ENCODE results near the gene ZNF362.
"Not testable (repeated sequence)": the region's sequence is repeated elsewhere in the genome, so short reads cannot be mapped to it uniquely, and the experiment has no call there.

ZNF362 gene

DNA sequence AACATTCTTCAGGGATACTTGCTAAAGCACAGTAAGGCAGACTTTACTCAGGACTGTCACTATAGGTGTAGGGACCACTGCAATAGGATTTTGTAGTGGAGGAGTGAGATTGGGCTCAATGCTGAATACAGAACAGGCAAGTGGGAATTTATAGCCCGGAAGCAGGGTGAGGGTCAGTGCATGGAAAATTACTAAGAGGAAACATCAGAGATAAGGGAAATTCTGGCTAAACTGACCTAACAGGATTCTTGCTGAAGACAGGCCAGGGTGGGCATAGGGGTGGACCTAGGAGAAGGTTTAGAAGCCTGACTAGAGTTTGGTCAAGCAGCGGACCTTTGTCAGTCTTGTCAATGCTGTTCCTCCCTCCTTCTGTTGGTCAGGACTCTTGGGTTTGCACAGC lies 20.8 kb upstream of the ZNF362 start:
- H3K36me3 ChIP-seq (ENCODE audit: insufficient read depth, low read length) = no peaks in the 10 kb centered on the region
- ATAC-seq (ENCODE audit: insufficient read depth, low read depth) (no peak), DNase-seq (no peak)
- peaks cover 11% of the 10 kb centered on the region for H3K4me1 ChIP-seq (ENCODE audit: insufficient read depth, low read length)
- H3K4me3 ChIP-seq (ENCODE audit: low read depth in 1 of 2, low read length in 2 of 2) = no peak overlapping the region
- H3K27me3 ChIP-seq (ENCODE audit: insufficient read depth, low read length, poor library complexity) = no peaks in the 10 kb centered on the region
- no peaks in the 10 kb centered on the region for H3K79me2 ChIP-seq (ENCODE audit: insufficient read depth, low read length)
- H3K9ac ChIP-seq (ENCODE audit: low read depth, low read length) = no peak overlapping the region
- no peak overlapping the region for H3K27ac ChIP-seq (ENCODE audit: low read length)
- H3K9me3 ChIP-seq (ENCODE audit: insufficient read depth, low read length, severe bottlenecking) = no peaks in the 10 kb centered on the region
- H3K4me2 ChIP-seq (ENCODE audit: insufficient read depth, low read length) = no peak overlapping the region
- H4K20me1 ChIP-seq (ENCODE audit: insufficient read depth, low read length) = no peaks in the 10 kb centered on the region
- no peak overlapping the region for H2AFZ ChIP-seq (ENCODE audit: low read depth, low read length)
- TF ChIP-seq, protein P1, sequence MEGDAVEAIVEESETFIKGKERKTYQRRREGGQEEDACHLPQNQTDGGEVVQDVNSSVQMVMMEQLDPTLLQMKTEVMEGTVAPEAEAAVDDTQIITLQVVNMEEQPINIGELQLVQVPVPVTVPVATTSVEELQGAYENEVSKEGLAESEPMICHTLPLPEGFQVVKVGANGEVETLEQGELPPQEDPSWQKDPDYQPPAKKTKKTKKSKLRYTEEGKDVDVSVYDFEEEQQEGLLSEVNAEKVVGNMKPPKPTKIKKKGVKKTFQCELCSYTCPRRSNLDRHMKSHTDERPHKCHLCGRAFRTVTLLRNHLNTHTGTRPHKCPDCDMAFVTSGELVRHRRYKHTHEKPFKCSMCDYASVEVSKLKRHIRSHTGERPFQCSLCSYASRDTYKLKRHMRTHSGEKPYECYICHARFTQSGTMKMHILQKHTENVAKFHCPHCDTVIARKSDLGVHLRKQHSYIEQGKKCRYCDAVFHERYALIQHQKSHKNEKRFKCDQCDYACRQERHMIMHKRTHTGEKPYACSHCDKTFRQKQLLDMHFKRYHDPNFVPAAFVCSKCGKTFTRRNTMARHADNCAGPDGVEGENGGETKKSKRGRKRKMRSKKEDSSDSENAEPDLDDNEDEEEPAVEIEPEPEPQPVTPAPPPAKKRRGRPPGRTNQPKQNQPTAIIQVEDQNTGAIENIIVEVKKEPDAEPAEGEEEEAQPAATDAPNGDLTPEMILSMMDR (IDR thresholded peaks at IDR 0.05; ENCODE audit: borderline replicate concordance, extremely low read depth, low read length, poor library complexity, severe bottlenecking) = no peak
- no peak for TF ChIP-seq EZH2 (IDR thresholded peaks at IDR 0.05; ENCODE audit: borderline replicate concordance, low read depth, low read length, severe bottlenecking)

DNA sequence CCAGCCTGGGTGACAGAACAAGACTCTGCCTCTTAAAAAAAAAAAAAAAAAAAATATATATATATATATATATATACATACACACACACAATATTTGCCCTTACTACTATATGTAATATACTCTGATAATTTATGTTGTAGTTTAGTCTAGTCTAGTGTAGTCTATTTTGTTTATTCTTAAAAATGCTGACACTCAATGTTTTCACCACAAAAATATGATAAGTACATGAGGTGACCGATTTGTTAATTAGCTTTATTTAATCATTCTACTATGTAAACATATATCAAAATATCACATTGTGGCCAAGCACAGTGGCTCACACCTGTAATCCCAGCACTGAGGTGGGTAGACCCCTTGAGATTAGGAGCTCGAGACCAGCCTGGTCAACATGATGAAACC lies 19.8 kb upstream of the ZNF362 start:
- Histone ChIP-seq H3K9ac (ENCODE audit: low read depth, low read length) (no peak overlapping the region), H3K79me2 (ENCODE audit: insufficient read depth, low read length) (no peaks in the 10 kb centered on the region), H4K20me1 (ENCODE audit: insufficient read depth, low read length) (no peaks in the 10 kb centered on the region), H3K36me3 (ENCODE audit: insufficient read depth, low read length) (no peaks in the 10 kb centered on the region), H3K27ac (ENCODE audit: low read length) (no peak overlapping the region), H3K4me2 (ENCODE audit: insufficient read depth, low read length) (no peak overlapping the region), H3K27me3 (ENCODE audit: insufficient read depth, low read length, poor library complexity) (no peaks in the 10 kb centered on the region), H3K4me3 (ENCODE audit: low read depth in 1 of 2, low read length in 2 of 2) (no peak overlapping the region), H2AFZ (ENCODE audit: low read depth, low read length) (no peak overlapping the region), H3K4me1 (ENCODE audit: insufficient read depth, low read length) (peaks cover 11% of the 10 kb centered on the region), H3K9me3 (ENCODE audit: insufficient read depth, low read length, severe bottlenecking) (no peaks in the 10 kb centered on the region)
- no peak for TF ChIP-seq EZH2 (IDR thresholded peaks at IDR 0.05; ENCODE audit: borderline replicate concordance, low read depth, low read length, severe bottlenecking)
- TF ChIP-seq, protein P1 (IDR thresholded peaks at IDR 0.05; ENCODE audit: borderline replicate concordance, extremely low read depth, low read length, poor library complexity, severe bottlenecking) = no peak
- no peak for ATAC-seq (ENCODE audit: insufficient read depth, low read depth)
- DNase-seq = no peak

DNA sequence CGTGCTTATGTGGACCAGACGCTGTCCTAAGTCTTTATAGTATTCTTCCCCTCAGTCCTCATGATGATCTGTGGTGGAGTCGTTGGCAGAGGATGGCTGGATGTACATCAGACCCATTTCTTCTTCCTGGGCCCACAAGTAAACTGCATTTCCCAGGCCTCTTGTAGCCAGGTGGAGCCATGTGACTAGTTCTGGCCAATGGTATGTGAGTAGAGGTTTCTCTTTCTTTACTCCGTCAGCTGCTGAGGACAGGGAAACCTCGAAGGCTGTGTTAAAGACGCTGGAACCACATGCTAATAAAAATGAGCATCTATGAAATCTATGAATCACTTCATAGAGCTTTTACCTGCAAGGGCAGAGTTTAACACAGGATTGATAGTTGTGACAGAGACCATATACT lies 18.7 kb upstream of the ZNF362 start:
- no peak overlapping the region for H3K27ac ChIP-seq (ENCODE audit: low read length)
- TF ChIP-seq EZH2 (IDR thresholded peaks at IDR 0.05; ENCODE audit: borderline replicate concordance, low read depth, low read length, severe bottlenecking) = no peak
- TF ChIP-seq, protein P1 (IDR thresholded peaks at IDR 0.05; ENCODE audit: borderline replicate concordance, extremely low read depth, low read length, poor library complexity, severe bottlenecking) = no peak
- no peak overlapping the region for H3K9ac ChIP-seq (ENCODE audit: low read depth, low read length)
- DNase-seq (no peak), ATAC-seq (ENCODE audit: insufficient read depth, low read depth) (peak; percentile 49; the same call in 1 of the 3 replicates)
- H3K4me1 ChIP-seq (ENCODE audit: insufficient read depth, low read length) = peaks cover 11% of the 10 kb centered on the region
- H3K4me2 ChIP-seq (ENCODE audit: insufficient read depth, low read length) = no peak overlapping the region
- H3K4me3 ChIP-seq (ENCODE audit: low read depth in 1 of 2, low read length in 2 of 2) = no peak overlapping the region
- no peaks in the 10 kb centered on the region for H4K20me1 ChIP-seq (ENCODE audit: insufficient read depth, low read length)
- no peak overlapping the region for H2AFZ ChIP-seq (ENCODE audit: low read depth, low read length)
- H3K27me3 ChIP-seq (ENCODE audit: insufficient read depth, low read length, poor library complexity) = peaks cover 6% of the 10 kb centered on the region
- H3K36me3 ChIP-seq (ENCODE audit: insufficient read depth, low read length) = no peaks in the 10 kb centered on the region
- H3K79me2 ChIP-seq (ENCODE audit: insufficient read depth, low read length) = no peaks in the 10 kb centered on the region
- no peaks in the 10 kb centered on the region for H3K9me3 ChIP-seq (ENCODE audit: insufficient read depth, low read length, severe bottlenecking)

DNA sequence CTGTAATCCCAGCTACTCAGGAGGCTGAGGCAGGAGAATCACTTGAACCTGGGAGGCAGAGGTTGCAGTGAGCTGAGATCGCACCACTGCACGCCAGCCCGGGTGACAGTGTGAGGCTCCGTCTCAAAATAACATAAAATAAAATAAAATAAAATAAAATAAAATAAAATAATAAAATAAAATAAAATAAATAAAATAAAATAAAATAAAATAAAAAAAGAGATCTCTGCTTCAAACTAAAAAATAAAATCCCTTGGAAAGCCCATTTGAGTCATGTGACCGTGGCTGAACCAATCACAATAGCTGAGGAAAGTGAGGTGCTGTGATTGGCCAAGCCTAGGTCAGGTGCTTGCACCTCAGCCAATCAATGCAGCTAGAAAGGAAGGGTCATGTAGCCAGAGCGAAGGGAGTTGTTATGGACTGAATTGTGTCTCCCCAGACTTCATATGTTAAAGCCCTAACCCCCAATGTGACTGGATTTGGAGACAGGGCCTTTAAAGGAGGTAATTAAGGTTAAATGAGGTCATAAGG lies 18.0 kb upstream of the ZNF362 start:
- peaks cover 11% of the 10 kb centered on the region for H3K4me1 ChIP-seq (ENCODE audit: insufficient read depth, low read length)
- not testable (repeated sequence) for H3K4me2 ChIP-seq (ENCODE audit: insufficient read depth, low read length); H3K27me3 ChIP-seq (ENCODE audit: insufficient read depth, low read length, poor library complexity); H4K20me1 ChIP-seq (ENCODE audit: insufficient read depth, low read length); H3K4me3 ChIP-seq (ENCODE audit: low read depth in 1 of 2, low read length in 2 of 2); DNase-seq; H3K9me3 ChIP-seq (ENCODE audit: insufficient read depth, low read length, severe bottlenecking); H3K79me2 ChIP-seq (ENCODE audit: insufficient read depth, low read length); H2AFZ ChIP-seq (ENCODE audit: low read depth, low read length); H3K27ac ChIP-seq (ENCODE audit: low read length); H3K9ac ChIP-seq (ENCODE audit: low read depth, low read length); ATAC-seq (ENCODE audit: insufficient read depth, low read depth); H3K36me3 ChIP-seq (ENCODE audit: insufficient read depth, low read length)

DNA sequence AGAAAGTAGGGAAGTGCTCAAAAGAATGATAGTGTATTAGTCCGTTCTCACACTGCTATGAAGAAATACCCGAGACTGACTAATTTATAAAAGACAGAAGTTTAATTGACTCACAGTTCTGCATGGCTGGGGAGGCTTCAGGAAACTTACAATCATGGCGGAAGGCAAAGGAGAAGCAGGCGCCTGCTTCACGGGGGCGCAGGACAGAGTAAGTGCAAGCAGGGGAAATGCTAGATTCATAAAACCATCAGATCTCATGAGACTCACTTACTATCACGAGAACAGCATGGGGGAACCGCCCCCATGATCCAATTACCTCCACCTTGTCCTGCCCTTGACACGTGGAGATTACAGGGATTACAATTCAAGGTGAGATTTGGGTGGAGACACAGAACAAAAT lies 16.9 kb upstream of the ZNF362 start:
- H3K27me3 ChIP-seq (ENCODE audit: insufficient read depth, low read length, poor library complexity); H2AFZ ChIP-seq (ENCODE audit: low read depth, low read length); ATAC-seq (ENCODE audit: insufficient read depth, low read depth); H3K9ac ChIP-seq (ENCODE audit: low read depth, low read length); DNase-seq; H3K27ac ChIP-seq (ENCODE audit: low read length); H3K4me3 ChIP-seq (ENCODE audit: low read depth in 1 of 2, low read length in 2 of 2); H3K79me2 ChIP-seq (ENCODE audit: insufficient read depth, low read length); H3K9me3 ChIP-seq (ENCODE audit: insufficient read depth, low read length, severe bottlenecking); H3K4me2 ChIP-seq (ENCODE audit: insufficient read depth, low read length); H4K20me1 ChIP-seq (ENCODE audit: insufficient read depth, low read length); H3K36me3 ChIP-seq (ENCODE audit: insufficient read depth, low read length): not testable (repeated sequence)
- H3K4me1 ChIP-seq (ENCODE audit: insufficient read depth, low read length) = peaks cover 10% of the 10 kb centered on the region

Measured in DND-41 (cell line).